GM19035 (cell line): ENCODE measurements around the gene THSD7B.
"Not testable (repeated sequence)": the region's sequence is repeated elsewhere in the genome, so short reads cannot be mapped to it uniquely, and the experiment has no call there.

Source experiments
- ATAC-seq: cut with Tn5 transposase; IDR thresholded peaks from one replicate; pipeline ENCODE4 v1.9.1; 2021; ENCODE audit not compliant: unreplicated experiment

The THSD7B gene

DNA sequence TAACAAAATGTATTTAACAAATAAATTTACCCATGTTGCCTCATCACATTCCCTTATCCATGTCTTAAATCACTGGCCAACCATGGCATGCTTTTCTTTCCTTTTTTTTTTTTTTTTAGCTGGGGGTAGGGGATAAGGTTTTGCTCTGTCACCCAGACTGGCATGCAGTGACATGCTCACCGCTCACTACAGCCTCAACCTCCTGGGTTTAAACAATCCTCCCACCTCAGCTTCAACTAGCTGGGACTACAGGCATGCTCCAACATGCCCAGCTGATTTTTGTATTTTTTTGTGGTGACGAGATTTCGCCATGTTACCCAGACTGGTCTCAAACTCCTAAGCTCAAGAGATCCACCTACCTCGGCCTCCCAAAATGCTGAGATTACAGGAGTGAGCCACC lies 266.4 kb downstream of the THSD7B start:
- ATAC-seq: no peak

DNA sequence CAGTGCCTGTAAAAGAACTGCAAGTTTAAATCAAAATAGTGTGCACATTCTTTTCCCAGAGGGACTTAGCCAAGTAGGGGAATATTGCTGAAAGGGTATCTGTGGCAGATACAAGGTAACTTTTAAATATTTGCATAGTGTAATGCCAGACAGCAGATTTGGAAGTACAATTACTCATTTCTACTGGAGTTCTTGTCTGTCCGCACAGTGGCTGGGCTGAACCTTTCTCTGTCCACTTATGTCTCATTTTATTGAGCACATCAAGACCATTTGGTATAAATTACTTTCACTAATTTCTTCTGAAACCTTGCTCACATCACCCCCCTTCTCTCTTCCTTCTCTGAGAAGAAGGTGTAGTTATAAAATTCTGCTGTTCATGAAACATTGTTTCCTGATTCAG lies 271.3 kb downstream of the THSD7B start:
- ATAC-seq: no peak

GRCh38 chr2:137039482-137040152 lies 274.3 kb downstream of the THSD7B start:
- ATAC-seq: no peak

GRCh38 chr2:137047369-137047768 lies 282.0 kb downstream of the THSD7B start:
- ATAC-seq: no peak

- ATAC-seq: no peak
Observed at GRCh38 chr2:137048455-137048854, 283.1 kb downstream of the THSD7B start.

DNA sequence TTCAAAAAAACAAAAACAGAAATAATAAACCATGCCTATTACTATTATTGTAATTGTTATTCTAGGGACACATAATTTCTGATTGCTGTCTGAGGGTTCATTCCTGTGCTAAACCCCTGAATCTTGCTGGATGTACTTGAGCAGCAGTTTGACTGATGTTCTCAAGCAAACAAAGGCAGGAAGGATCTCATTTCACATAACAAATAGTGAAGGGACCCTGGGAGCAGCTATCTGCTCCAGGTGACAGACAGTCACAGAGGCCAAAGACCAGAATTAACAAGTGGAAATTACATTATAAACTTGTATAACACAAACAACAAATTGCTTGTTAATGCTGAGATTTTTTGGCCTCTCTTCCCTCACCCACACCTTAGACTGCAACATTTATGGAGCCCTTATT lies 284.2 kb downstream of the THSD7B start:
- no peak for ATAC-seq

DNA sequence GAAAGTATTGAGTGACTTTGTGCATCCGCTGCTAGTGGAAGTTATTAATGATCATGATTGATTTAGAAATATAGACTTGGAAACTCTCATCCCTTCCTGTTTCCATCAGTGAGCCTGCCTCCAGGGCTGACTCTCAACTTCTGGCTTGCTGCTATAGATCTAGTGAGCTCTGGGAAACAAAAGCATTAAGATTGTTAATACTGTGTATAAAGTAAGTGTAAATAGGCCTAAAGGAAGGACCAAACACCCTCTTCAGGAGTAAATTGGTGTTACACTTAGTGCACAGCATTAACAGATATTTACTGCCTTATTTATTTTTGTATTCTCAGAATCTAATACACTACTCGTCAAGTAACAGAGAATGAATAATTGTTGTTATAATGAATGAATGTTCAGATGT lies 285.6 kb downstream of the THSD7B start:
- no peak for ATAC-seq

- ATAC-seq: no peak
Observed at GRCh38 chr2:137051778-137052398, 286.5 kb downstream of the THSD7B start.

- no peak for ATAC-seq
Observed at GRCh38 chr2:137056704-137057103, 291.4 kb downstream of the THSD7B start.

DNA sequence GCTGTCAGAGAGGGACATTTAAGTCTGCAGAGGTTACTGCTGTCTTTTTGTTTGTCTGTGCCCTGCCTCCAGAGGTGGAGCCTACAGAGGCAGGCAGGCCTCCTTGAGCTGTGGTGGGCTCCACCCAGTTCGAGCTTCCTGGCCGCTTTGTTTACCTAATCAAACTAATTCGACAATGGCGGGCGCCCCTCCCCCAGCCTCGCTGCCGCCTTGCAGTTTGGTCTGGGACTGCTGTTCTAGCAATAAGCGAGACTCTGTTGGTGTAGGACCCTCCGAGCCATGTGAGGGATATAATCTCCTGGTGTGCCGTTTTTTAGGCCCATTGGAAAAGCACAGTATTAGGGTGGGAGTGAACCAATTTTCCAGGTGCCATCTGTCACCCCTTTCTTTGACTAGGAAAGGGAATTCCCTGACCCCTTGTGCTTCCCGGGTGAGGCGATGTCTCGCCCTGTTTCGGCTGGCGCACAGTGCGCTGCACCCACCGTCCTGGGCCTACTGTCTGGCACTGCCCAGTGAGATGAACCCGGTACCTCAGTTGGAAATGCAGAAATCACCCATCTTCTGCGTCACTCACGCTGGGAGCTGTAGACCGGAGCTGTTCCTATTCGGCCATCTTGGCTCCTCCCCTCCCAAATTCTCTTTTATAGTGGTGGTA lies 310.9 kb downstream of the THSD7B start:
- not testable (repeated sequence) for ATAC-seq

GRCh38 chr2:137091704-137092103 lies 326.4 kb downstream of the THSD7B start:
- ATAC-seq: no peak

DNA sequence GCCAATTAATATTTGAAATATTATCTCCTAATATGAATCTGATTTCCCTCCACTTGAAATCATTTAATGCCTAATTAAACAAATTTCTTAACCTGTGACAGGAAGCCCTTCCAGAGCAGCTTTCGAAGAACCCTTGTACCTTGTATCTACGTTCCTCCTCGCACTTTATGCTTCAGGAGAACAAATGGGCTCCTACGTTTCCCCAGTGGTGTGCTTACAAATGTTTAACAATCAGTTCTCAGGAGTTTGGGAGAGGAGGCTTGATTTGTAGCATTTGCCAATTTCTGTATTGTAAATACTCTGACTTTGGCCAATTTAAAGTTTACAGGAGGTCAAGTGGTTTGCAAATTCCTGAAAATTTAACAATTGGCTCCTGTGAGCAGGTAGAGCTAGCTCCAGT lies 327.8 kb downstream of the THSD7B start:
- ATAC-seq: no peak

DNA sequence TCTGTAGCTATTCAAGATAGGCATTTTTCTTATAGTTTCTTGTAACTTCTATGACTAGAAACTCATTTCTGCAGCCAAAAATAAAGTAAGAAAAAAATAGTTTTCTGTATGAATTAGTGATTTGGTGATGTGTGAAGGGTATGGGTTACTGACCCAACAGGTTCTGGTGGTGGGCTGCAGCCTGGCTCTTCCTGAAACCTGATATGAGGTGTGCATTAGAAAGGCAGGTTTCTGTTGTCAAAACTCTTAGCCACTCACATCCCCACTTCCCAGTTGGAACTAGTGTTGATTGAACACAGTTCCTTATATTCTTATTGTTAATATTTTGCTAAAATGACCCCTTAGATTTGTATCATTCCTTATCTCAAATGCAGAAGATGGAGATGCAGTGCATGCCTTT lies 330.8 kb downstream of the THSD7B start:
- no peak for ATAC-seq

DNA sequence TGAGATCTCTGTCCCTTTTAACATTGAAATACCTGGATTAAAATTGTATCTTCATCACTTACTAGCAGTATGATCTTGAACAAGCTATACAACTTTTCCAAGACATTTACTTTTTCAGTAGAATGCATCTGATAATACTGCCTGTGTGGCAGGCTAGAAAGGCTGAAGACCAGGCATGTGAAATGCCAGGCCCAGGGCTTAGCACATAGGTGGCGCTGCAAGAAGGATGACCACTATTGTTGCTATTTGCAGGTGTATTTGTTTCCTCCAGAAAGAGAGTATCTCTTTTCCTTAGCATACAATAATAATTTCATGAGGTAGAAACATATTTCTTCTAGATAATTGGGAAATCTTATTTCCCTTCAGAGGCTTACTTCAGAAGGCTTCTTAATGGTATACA lies 331.3 kb downstream of the THSD7B start:
- no peak for ATAC-seq

GRCh38 chr2:137101814-137102213 lies 336.5 kb downstream of the THSD7B start:
- ATAC-seq: not testable (repeated sequence)

DNA sequence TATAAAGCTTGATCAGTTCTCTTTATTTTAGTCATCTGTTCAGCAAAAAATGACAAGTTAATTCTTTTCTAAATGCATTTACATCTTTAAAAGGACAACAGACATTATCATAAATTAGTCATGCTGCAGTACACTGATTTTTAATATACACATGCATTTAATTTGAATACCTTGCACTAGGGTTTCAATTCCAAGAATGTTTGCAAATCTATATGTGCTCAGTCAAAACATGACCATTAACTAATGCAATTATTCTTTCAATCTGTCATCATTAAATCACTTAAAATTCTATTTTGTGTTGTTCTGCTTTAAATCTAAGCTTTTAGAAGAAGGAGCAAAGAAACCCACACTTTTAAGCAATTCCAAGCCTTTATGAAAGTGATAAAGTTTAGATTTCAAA lies 342.6 kb downstream of the THSD7B start:
- no peak for ATAC-seq

DNA sequence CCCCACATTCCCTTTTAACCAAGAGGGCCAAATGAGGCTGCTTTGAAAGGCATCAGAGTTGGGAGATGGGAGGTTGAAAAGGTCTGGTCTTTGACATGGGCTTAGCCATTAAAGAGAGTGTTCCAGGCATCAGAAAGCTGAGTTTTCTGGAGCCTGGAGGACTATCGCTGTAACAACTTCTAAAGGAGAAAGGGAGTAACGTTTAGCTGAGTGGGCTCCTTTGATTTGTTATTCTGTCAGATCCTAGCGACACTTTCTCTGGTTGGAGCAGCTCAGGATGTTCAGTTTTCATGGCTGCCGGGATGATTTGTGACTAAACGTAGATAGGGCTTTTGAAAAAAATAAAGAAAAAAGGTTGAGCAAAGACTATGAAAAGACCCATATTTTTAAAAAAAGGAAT lies 346.6 kb downstream of the THSD7B start:
- no peak for ATAC-seq

- ATAC-seq: no peak
Observed at GRCh38 chr2:137115081-137115794, 349.9 kb downstream of the THSD7B start.

DNA sequence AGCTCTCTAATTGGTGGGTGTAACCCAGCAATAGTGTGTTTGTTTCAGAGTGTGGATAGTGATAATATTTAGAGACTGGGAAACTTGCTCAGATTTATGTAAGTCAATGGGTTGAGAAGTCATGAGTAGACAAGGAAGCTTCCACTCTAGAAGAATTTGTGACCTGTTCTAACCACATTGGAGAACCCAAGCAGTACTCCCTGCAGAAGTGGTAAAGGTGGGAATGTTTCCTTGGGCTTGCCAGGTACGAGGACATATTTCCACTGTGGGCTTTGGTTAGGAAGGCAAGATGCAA lies 350.4 kb downstream of the THSD7B start:
- ATAC-seq: no peak

DNA sequence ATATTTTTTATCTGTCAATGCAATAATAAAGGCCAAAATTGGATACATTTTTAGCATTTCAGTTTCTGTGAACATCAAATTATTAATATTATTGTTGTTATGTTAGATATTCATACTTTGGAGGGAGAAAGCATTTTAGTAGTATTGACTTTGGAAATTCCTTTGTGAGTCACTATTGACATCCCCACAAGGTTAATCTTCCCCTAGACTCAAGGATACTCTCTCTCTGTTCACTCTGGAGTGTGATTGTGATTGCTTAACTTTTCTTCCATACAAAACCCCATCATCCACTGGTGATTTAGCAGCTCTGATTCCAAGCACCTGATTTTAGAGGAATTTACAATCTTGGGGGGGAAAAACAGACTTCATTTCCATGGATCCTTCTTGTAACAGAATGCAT lies 352.0 kb downstream of the THSD7B start:
- ATAC-seq: no peak

DNA sequence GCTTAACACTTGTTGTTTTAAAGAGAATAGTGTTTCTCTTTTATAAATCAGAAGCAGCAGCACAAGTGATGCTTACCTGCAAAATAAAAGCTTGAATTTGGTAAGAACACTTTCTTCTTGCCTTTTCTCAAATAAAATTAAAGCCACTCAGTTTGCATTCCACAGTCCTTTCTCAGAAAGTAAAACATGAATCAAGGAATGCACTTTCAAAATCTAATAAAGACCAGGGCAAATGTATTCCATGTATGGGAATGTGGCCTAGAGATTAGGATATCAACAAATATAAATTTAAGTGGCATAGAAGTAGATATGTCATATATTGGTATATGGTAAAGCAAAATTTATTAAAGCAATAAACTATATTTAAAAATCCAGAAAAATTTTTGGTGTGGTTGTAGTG lies 352.8 kb downstream of the THSD7B start:
- ATAC-seq: no peak

DNA sequence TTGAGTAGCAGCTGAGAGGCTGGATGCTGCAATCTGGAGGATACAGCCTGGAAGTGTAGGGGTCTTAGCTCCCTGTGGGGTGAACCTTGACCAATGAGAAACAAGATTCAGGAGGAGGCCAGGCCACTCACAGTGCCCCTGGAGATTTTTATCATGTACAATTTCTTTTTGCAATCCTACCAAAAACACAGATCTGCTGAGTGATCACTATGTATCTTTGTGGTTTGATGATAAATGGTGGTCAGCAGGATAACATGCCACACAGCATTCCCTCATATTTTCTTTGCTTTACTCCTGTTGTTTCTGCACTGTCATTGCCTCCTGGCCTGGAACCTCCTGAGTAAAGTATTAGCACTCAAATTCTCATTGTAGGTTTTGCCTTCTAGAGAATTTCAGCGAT lies 357.9 kb downstream of the THSD7B start:
- ATAC-seq: no peak
